Activated CD4-positive, alpha-beta memory T cell treated with anti-CD3 and anti-CD28 coated beads, Interleukin-2, amount 10 ng/mL, durations not matched to agents 7 days and 5 days (primary cell): Measurements from ENCODE around the gene IER2. TPM values are rescaled to one million over a fixed set of nuclear protein-coding genes. Genes with fewer than 3 reads are reported as not detected.
"Not testable (repeated sequence)": the region's sequence is repeated elsewhere in the genome, so short reads cannot be mapped to it uniquely, and the experiment has no call there.

Experiments used
- CTCF ChIA-PET: fragments of 350-600 bp; sonication (Branson Sonifier 250); formaldehyde crosslinking; loops from one replicate; lab custom pipeline; 2021; ENCODE audit warnings: antibody characterized with exemption, inconsistent platforms; lab: Charles Lee
- POLR2A ChIA-PET: fragments of 350-600 bp; sonication (Branson Sonifier 250); formaldehyde crosslinking; loops from one replicate; lab custom pipeline; 2021; ENCODE audit warnings: antibody characterized with exemption; lab: Charles Lee
- DNase-seq: peaks from one replicate; pipeline ENCODE4 v3.0.0-alpha.2; 2020
- H3K27ac Mint-ChIP-seq: one replicate; pipeline ENCODE4 v1.8.0; 2021; ENCODE audit warnings: mild to moderate bottlenecking, mixed read lengths
- H3K27me3 Mint-ChIP-seq: one replicate; pipeline ENCODE4 v1.8.0; 2021; ENCODE audit warnings: mixed read lengths
- H3K36me3 Mint-ChIP-seq: one replicate; pipeline ENCODE4 v1.8.0; 2021; ENCODE audit warnings: low read depth, mixed read lengths
- H3K4me1 Mint-ChIP-seq: one replicate; pipeline ENCODE4 v1.8.0; 2021; ENCODE audit warnings: mixed read lengths
- H3K4me3 Mint-ChIP-seq: one replicate; pipeline ENCODE4 v1.8.0; 2021; ENCODE audit warnings: mild to moderate bottlenecking, mixed read lengths
- H3K9me3 Mint-ChIP-seq: one replicate; pipeline ENCODE4 v1.8.0; 2021; ENCODE audit warnings: mixed read lengths
- total RNA-seq, 2 experiments: library from RNA; stranded (reverse); gene quantifications; one replicate each; pipeline ENCODE4 v1.2.3, GENCODE V29; 2021

IER2 gene
- total RNA-seq, 2 experiments from 2014 or later = 231 to 234 TPM

DNA sequence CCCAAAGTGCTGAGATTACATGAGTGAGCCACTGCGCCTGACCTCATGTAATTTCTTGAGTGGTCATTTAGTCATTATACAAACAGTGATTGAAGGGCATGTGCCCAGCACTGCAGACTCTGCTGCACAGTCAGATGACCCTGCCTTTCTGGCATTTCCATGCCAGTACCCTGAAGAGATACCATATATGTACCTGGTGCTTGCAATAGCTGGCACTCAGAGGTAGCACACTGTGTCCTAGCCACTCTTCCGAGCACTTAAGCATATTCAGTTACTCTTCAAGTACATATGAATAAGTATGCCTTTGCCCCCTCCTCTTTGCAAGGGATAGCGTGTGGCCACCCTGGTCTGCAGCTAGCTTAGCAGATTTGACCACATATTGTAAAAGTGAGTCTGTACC lies 15.6 kb upstream of the IER2 start:
- ChIA-PET CTCF (no interaction called here), POLR2A (interaction anchor here (4.4 to 5.1 kb wide), 2 partner anchors 16 to 18 kb away, joined by 42 to 65 read pairs; partner anchors contain the start of gene NACC1)
- H3K27me3 Mint-ChIP-seq = no peaks in the 10 kb centered on the region
- H3K4me1 Mint-ChIP-seq = peaks cover 36% of the 10 kb centered on the region
- H3K4me3 Mint-ChIP-seq = no peak overlapping the region
- no peaks in the 10 kb centered on the region for H3K9me3 Mint-ChIP-seq
- DNase-seq = no peak
- peaks cover 44% of the 10 kb centered on the region for H3K36me3 Mint-ChIP-seq
- H3K27ac Mint-ChIP-seq = no peak overlapping the region

DNA sequence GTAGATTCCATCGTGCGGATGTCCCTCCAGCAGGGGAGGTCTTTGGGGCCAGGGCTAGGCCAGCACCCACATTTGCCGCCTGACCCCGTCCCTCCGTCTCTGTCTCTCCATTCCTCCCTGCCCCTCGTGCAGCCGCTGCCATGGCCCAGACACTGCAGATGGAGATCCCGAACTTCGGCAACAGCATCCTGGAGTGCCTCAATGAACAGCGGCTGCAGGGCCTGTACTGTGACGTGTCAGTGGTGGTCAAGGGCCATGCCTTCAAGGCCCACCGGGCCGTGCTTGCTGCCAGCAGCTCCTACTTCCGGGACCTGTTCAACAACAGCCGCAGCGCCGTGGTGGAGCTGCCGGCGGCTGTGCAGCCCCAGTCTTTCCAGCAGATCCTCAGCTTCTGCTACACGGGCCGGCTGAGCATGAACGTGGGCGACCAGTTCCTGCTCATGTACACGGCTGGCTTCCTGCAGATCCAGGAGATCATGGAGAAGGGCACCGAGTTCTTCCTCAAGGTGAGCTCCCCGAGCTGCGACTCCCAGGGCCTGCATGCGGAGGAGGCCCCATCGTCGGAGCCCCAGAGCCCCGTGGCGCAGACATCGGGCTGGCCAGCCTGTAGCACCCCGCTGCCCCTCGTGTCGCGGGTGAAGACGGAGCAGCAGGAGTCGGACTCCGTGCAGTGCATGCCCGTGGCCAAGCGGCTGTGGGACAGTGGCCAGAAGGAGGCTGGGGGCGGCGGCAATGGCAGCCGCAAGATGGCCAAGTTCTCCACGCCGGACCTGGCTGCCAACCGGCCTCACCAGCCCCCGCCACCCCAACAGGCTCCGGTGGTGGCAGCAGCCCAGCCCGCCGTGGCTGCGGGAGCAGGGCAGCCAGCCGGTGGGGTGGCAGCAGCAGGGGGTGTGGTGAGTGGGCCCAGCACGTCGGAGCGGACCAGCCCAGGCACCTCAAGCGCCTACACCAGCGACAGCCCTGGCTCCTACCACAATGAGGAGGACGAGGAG lies 14.8 kb upstream of the IER2 start:
- Mint-ChIP-seq H3K27me3 (no peaks in the 10 kb centered on the region), H3K4me3 (no peak overlapping the region), H3K9me3 (no peaks in the 10 kb centered on the region), H3K4me1 (peaks cover 33% of the 10 kb centered on the region), H3K27ac (no peak overlapping the region), H3K36me3 (peaks cover 45% of the 10 kb centered on the region)
- ChIA-PET CTCF (no interaction called here), POLR2A (interaction anchor here (2.3 kb wide), 1 partner anchor 14 kb away, joined by 6 read pairs; the partner anchor contains the start of genes IER2 and STX10)
- DNase-seq = no peak

DNA sequence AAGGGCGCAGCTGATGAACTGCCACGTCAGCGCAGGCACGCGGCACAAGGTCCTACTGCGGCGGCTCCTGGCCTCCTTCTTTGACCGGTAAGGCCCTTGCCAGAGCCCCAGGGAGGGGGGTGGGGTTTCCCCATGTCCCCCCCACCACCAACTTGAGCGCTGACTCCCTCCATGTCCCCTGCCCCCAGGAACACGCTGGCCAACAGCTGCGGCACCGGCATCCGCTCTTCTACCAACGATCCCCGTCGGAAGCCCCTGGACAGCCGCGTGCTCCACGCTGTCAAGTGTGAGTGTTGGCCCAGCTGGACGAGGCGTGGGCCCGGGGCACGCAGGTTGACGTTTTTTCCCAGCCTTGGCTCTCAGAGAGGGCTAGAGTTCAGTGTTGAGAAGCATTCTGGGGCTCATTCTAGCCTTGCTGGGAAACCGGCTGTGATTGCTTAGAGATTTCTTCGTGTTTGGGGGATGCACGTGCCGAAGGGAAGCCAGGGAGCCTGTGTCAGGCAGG lies 12.9 kb upstream of the IER2 start:
- H3K27ac Mint-ChIP-seq = no peak overlapping the region
- ChIA-PET CTCF (no interaction called here), POLR2A (interaction anchor here (1.3 to 2.3 kb wide), 2 partner anchors 12 to 19 kb away, joined by 4 to 6 read pairs; partner anchors contain the start of genes IER2, NACC1 and STX10)
- peaks cover 46% of the 10 kb centered on the region for H3K36me3 Mint-ChIP-seq
- DNase-seq = no peak
- no peaks in the 10 kb centered on the region for H3K27me3 Mint-ChIP-seq
- peaks cover 22% of the 10 kb centered on the region for H3K4me1 Mint-ChIP-seq
- H3K4me3 Mint-ChIP-seq = no peak overlapping the region
- no peaks in the 10 kb centered on the region for H3K9me3 Mint-ChIP-seq

DNA sequence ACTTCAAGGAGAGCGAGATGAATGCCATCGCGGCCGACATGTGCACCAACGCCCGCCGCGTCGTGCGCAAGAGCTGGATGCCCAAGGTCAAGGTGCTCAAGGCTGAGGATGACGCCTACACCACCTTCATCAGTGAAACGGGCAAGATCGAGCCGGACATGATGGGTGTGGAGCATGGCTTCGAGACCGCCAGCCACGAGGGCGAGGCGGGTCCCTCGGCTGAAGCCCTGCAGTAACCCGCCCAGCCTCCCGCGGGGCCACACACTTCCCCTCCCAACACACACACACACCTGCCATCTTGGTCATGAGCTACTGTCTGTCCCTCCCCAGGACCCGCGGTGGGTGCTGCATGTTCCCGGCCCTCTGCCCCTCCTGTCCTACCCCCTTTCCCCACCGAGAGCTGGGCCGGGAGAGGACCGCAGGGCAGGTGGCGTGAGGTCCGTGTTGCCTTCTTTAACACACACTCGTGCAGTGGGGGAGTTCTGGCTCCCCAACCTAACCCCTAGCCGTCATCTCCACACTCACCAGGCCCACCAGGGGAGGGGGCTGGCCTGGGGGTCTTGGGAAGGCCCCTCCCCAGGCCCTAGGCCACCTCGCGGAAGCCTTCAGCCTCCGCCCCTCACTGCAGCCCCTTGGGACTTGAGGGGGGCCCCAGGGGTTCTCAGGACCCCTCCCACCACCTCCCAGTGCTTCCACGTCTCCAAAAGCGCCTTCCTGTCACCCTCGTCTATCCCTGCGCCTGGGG lies 11.9 kb upstream of the IER2 start:
- Mint-ChIP-seq H3K27ac (no peak overlapping the region), H3K27me3 (no peaks in the 10 kb centered on the region), H3K4me1 (peaks cover 12% of the 10 kb centered on the region), H3K4me3 (no peak overlapping the region), H3K36me3 (peaks cover 39% of the 10 kb centered on the region), H3K9me3 (no peaks in the 10 kb centered on the region)
- ChIA-PET CTCF (no interaction called here), POLR2A (interaction anchor here (0.7 kb wide), 1 partner anchor 14 kb away, joined by 4 read pairs; no protein-coding TSS in a partner anchor)
- DNase-seq = no peak

DNA sequence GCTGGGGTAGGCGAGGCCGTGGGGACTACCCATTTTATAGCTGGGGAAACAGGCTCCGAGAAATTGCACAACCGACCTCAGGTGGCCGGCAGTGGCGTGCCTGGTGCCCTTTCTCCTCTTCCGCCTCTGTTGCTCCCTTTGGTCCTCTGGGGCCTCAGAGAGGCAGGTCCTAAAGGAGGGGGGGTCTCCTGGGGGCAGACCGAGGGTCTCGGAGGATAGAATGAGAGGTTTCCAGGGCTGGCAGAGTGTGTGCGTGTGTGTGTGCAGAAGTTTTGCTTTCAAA lies 11.4 kb upstream of the IER2 start:
- POLR2A ChIA-PET = interaction anchor here (0.7 kb wide), 1 partner anchor 14 kb away, joined by 4 read pairs; no protein-coding TSS in a partner anchor
- Mint-ChIP-seq H3K4me1 (peaks cover 7% of the 10 kb centered on the region), H3K36me3 (peaks cover 37% of the 10 kb centered on the region), H3K9me3 (no peaks in the 10 kb centered on the region), H3K27me3 (no peaks in the 10 kb centered on the region), H3K4me3 (no peak overlapping the region), H3K27ac (no peak overlapping the region)
- CTCF ChIA-PET = no interaction called here
- no peak for DNase-seq

DNA sequence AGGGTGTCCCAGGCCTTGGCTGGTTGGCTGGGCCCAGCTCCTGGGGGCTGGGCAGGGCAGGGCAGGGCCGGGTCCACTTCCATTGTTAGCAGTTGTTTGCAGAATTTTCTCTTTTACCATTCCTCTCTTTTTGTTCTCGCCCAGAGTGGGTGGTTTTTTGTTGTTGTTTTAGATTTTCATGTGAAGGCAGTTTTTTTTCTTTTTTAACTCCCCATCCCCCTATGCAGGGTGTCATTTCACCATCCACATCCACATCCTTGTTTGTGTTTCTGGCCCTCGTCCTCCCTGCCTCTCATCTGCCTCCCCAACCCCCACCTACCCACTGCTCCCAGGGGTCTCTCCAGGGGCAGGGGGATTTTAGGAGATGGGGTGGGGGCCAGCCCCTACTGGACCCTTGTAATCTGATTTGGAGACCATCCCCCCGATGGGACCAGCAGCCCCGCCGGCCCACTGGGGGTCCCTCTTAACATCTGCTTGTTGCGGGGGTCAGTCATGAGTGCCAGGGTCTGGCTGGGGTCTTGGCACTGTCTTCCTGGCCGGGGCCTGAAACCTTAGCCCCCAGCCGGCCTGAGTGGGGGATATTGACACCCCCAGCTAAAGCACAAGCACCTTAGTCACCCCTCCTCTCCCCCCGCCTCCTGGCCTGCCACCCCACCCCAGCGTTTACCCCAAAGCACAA lies 10.4 kb upstream of the IER2 start:
- Mint-ChIP-seq H3K9me3 (no peaks in the 10 kb centered on the region), H3K4me1 (peaks cover 2% of the 10 kb centered on the region), H3K27me3 (no peaks in the 10 kb centered on the region), H3K4me3 (no peak overlapping the region), H3K36me3 (peaks cover 41% of the 10 kb centered on the region), H3K27ac (peak overlapping the region; percentile 59)
- ChIA-PET POLR2A (no interaction called here), CTCF (no interaction called here)
- no peak for DNase-seq

DNA sequence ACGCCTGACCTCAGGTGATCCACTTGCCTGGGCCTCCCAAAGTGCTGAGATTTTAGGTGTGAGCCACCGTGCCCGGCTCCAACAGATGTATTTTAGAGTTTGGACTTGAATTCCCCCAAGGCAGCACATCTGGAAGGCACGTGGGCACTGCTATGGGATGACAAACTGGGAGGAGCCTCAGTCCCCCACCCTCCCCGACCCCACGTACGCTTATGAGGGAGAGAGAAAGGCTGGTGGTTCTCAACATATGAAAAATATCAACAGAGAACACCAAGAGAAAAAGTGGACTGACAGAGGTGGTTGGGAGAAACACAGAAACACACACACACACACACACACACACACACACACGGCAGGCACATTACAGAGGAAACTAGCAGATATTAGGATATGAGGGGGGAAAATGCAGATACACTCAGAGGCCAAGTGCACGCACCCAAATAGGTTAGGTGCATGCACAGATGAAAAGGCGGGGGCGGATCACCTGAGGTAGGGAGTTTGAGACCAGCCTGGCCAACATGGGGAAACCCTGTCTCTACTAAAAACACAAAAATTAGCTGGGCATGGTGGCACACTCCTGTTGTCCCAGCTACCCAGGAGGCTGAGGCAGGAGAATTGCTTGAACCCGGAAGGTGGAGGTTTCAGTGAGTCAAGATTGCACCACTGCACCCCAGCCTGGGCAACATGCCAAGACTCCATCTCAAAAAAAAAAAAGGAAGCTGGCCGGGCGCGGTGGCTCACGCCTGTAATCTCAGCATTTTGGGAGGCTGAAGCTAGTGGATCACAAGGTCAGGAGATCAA lies 3.2 kb upstream of the IER2 start:
- H3K27me3 Mint-ChIP-seq = no peaks in the 10 kb centered on the region
- no peak overlapping the region for H3K4me3 Mint-ChIP-seq
- DNase-seq = no peak
- no peak overlapping the region for H3K27ac Mint-ChIP-seq
- ChIA-PET CTCF (no interaction called here), POLR2A (interaction anchor here (2.3 kb wide), 1 partner anchor 11 kb away, joined by 8 read pairs; no protein-coding TSS in a partner anchor)
- no peaks in the 10 kb centered on the region for H3K9me3 Mint-ChIP-seq
- H3K36me3 Mint-ChIP-seq = peaks cover 16% of the 10 kb centered on the region
- peaks cover 21% of the 10 kb centered on the region for H3K4me1 Mint-ChIP-seq

DNA sequence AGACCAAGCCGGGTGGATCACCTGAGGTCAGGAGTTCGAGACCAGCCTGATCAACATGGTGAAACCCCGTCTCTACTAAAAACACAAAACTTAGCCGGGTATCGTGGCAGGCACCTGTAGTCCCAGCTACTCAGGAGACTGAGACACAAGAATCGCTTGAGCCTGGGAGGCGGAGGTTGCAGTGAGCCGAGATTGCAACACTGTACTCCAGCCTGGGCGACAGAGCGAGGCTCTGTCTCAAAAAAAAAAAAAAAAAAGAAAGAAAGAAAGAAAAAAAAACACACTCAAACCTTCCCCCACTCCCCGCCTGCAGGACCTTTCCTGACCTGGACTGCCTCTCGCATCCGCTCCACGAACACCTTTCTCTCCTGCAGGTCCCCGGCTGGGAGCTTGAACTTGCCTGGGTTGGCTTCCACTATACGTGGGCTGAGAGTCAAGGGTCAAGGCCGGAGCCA lies 1.0 kb upstream of the IER2 start:
- not testable (repeated sequence) for H3K9me3 Mint-ChIP-seq, H3K27me3 Mint-ChIP-seq
- Mint-ChIP-seq H3K4me1 (peaks cover 24% of the 10 kb centered on the region), H3K36me3 (peaks cover 27% of the 10 kb centered on the region), H3K27ac (peak overlapping the region; percentile 24), H3K4me3 (peak overlapping the region; percentile 95)
- DNase-seq = peak; percentile 27
- ChIA-PET POLR2A (interaction anchor here (1.4 to 5.0 kb wide), 7 partner anchors 13 to 44 kb away, joined by 3 to 335 read pairs (median 10); partner anchors contain the start of gene NACC1), CTCF (interaction anchor here (0.6 to 2.3 kb wide), 10 partner anchors 19 to 184 kb away, joined by 3 to 12 read pairs (median 4); no protein-coding TSS in a partner anchor)

DNA sequence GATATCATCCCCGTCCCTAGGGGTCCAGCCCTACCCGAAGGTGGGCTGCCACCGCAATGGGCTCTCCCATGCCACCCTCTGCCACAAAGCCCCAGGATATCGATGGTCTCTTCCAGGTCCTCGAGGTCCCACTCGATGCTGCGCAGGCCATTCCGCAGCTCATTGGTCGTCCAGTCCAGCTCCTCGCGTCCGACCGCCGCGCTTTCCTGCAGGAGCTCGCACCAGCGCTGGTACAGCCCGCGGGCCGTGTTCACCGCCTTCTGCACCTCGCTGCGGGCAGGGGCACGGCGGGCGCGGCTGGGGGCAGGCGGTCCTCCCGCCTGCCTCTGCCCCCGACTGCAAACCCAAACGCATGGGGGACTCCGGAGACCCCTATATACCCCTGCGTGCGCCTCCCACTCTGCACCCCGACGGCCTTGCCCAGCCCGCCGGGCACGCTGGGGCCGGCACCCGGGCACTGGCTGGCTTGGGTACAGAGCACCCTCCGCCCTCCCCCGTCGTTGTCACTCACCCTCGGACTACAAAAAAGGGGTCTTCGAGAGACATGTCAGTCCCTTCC lies 504 bp upstream of the IER2 start:
- H3K4me1 Mint-ChIP-seq = peaks cover 24% of the 10 kb centered on the region
- peak overlapping the region; percentile 99 for H3K27ac Mint-ChIP-seq
- POLR2A ChIA-PET = interaction anchor here (1.0 to 5.0 kb wide), 10 partner anchors 13 to 66 kb away, joined by 3 to 335 read pairs (median 8); partner anchors contain the start of gene NACC1
- H3K9me3 Mint-ChIP-seq = no peaks in the 10 kb centered on the region
- H3K4me3 Mint-ChIP-seq = peak overlapping the region; percentile 95
- CTCF ChIA-PET = interaction anchor here (0.9 to 2.3 kb wide), 11 partner anchors 18 to 184 kb away, joined by 3 to 13 read pairs (median 4); partner anchors contain the start of gene NACC1
- peaks cover 32% of the 10 kb centered on the region for H3K36me3 Mint-ChIP-seq
- H3K27me3 Mint-ChIP-seq = no peaks in the 10 kb centered on the region
- DNase-seq = peak; percentile 52

DNA sequence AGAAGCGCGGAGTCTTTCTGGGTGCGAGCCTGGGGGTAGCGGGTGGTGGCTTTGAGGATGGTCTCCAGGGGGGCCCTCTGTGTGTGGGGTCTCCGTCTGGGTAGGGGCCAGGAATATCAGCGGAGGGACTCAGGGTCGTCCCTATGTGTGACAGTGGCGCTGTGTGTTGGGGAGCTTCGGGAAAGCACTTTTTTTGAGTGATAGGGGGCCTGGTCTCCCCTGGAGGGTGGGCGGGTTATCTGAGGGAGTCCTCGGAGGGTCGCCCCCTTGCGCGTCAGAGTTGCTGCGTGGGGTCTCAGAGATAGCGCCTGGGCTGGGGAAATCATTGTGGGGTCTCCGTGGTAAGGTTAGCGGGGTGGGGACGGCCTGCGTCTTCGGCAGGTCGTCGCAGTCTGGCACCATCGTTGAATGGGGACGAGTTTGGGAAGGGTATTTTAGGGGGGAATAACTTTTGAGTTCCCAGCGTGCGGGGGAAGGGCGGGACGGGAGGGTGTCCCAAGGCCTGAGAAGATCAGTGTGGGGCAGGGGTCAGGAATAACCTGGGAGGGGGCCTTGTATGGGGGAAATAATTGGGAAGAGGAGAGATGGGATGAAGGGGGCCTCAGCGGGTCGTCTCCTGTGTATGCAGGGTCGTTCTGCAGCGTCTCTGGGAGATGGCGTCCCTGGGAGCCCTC lies 857 bp downstream of the IER2 start:
- peak; percentile 39 for DNase-seq
- Mint-ChIP-seq H3K27me3 (no peaks in the 10 kb centered on the region), H3K27ac (peak overlapping the region; percentile 99), H3K4me1 (peaks cover 26% of the 10 kb centered on the region), H3K9me3 (no peaks in the 10 kb centered on the region), H3K4me3 (peak overlapping the region; percentile 95), H3K36me3 (peaks cover 42% of the 10 kb centered on the region)
- CTCF ChIA-PET = interaction anchor here (1.1 to 2.3 kb wide), 6 partner anchors 17 to 126 kb away, joined by 3 to 13 read pairs (median 8); partner anchors contain the start of gene NACC1
- POLR2A ChIA-PET = interaction anchor here (1.0 to 5.0 kb wide), 8 partner anchors 14 to 65 kb away, joined by 3 to 335 read pairs (median 12); partner anchors contain the start of gene NACC1
